HepG2 (cell line): Measurements from ENCODE around the gene TUBG1. TPM values are rescaled to one million over a fixed set of nuclear protein-coding genes. Genes with fewer than 3 reads are reported as not detected.

Source experiments
- ARHGAP35 ChIP-seq: sonication (generic); formaldehyde crosslinking; IDR thresholded peaks from 2 replicates; pipeline ENCODE4 v1.9.0; 2022; ENCODE audit warnings: mild to moderate bottlenecking, inconsistent platforms, moderate library complexity, missing genetic modification reagents, borderline replicate concordance
- BCL6 ChIP-seq: IDR thresholded peaks from 2 replicates; pipeline ENCODE4 v1.6.1; 2016; ENCODE audit warnings: missing genetic modification reagents, missing compliant biosample characterization
- BORCS8-MEF2B ChIP-seq: sonication (generic); formaldehyde crosslinking; IDR thresholded peaks from 2 replicates; pipeline ENCODE4 v1.8.0; 2022; ENCODE audit warnings: mild to moderate bottlenecking, missing genetic modification reagents
- EED ChIP-seq: sonication (generic); formaldehyde crosslinking; IDR thresholded peaks from 2 replicates; pipeline ENCODE4 v1.5.0; 2020; ENCODE audit warnings: mild to moderate bottlenecking, missing genetic modification reagents
- EHMT2 ChIP-seq: fragments of 200-600 bp; sonication (generic); IDR thresholded peaks from 2 replicates; pipeline ENCODE4 v1.7.0; 2017; ENCODE audit warnings: antibody characterized with exemption, low read depth, low read length, borderline replicate concordance
- HMGA1 ChIP-seq: sonication (generic); formaldehyde crosslinking; conservative IDR thresholded peaks from 2 replicates; pipeline ENCODE4 v1.4.0; 2020; ENCODE audit warnings: missing genetic modification reagents
- MEIS2 ChIP-seq: sonication (generic); formaldehyde crosslinking; IDR thresholded peaks from 2 replicates; pipeline ENCODE4 v1.9.0; 2021; ENCODE audit warnings: mild to moderate bottlenecking, missing genetic modification reagents
- NR2F1 ChIP-seq, 2 experiments: fragments of 450-650 bp in 1 of 2; formaldehyde crosslinking in 1 of 2; IDR thresholded peaks; 2 replicates each; pipeline versions ENCODE4 v1.5.0 to v1.6.1; 2016 to 2020; ENCODE audit warnings: mild to moderate bottlenecking in 1 of 2, missing compliant biosample characterization in 1 of 2, missing genetic modification reagents in 1 of 2, moderate library complexity in 1 of 2
- RXRB ChIP-seq: IDR thresholded peaks from 2 replicates; pipeline ENCODE4 v1.6.1; 2016; ENCODE audit warnings: borderline replicate concordance, missing genetic modification reagents, missing compliant biosample characterization
- ZFAT ChIP-seq: sonication (generic); formaldehyde crosslinking; conservative IDR thresholded peaks from 2 replicates; pipeline ENCODE4 v1.8.1; 2023; ENCODE audit warnings: missing genetic modification reagents, inconsistent platforms
- ZFP41 ChIP-seq: sonication (generic); formaldehyde crosslinking; IDR thresholded peaks from 2 replicates; pipeline ENCODE4 v1.4.0; 2020; ENCODE audit warnings: mild to moderate bottlenecking, missing genetic modification reagents, borderline replicate concordance
- ZNF138 ChIP-seq: sonication (generic); formaldehyde crosslinking; IDR thresholded peaks from 2 replicates; pipeline ENCODE4 v1.5.0; 2020; ENCODE audit warnings: mild to moderate bottlenecking, low read depth, missing genetic modification reagents
- ZNF205 ChIP-seq: IDR thresholded peaks from 2 replicates; pipeline ENCODE4 v1.6.1; 2018; ENCODE audit warnings: missing biosample characterization, missing genetic modification reagents
- ZNF224 ChIP-seq: sonication (generic); formaldehyde crosslinking; IDR thresholded peaks from 2 replicates; pipeline ENCODE4 v1.5.0; 2020; ENCODE audit warnings: mild to moderate bottlenecking, missing genetic modification reagents
- ZNF234 ChIP-seq: sonication (generic); formaldehyde crosslinking; conservative IDR thresholded peaks from 2 replicates; pipeline ENCODE4 v1.5.1; 2020; ENCODE audit warnings: mild to moderate bottlenecking, missing genetic modification reagents
- ZNF543 ChIP-seq: sonication (generic); formaldehyde crosslinking; IDR thresholded peaks from 2 replicates; pipeline ENCODE4 v1.4.0; 2020; ENCODE audit warnings: mild to moderate bottlenecking, missing genetic modification reagents
- ZNF558 ChIP-seq: sonication (generic); formaldehyde crosslinking; IDR thresholded peaks from 2 replicates; pipeline ENCODE4 v1.9.0; 2022; ENCODE audit warnings: mild to moderate bottlenecking, missing genetic modification reagents, borderline replicate concordance
- ZNF790 ChIP-seq: sonication (generic); formaldehyde crosslinking; IDR thresholded peaks from 2 replicates; pipeline ENCODE4 v1.8.0; 2022; ENCODE audit warnings: missing genetic modification reagents, mild to moderate bottlenecking, borderline replicate concordance
- ZZZ3 ChIP-seq: sonication (generic); formaldehyde crosslinking; IDR thresholded peaks from 2 replicates; pipeline ENCODE4 v1.4.0; 2020; ENCODE audit warnings: missing genetic modification reagents, mild to moderate bottlenecking, borderline replicate concordance
- polyA plus RNA-seq, 8 experiments: library from polyadenylated mRNA; depleted of rRNA in 3 of 8; stranded (reverse) in 7 of 8; unstranded in 1 of 8; fragments of >200 nt; fragmentation: Illumina TruSeq in 4 of 8; extraction: Trizol in 4 of 8; gene quantifications; 2 replicates each; pipeline versions ENCODE4 v1.2.1 to v1.2.3, GENCODE V29; 2011 to 2016; ENCODE audit warnings: low read depth in 4 of 8, missing spikeins in 1 of 8, mixed read lengths in 1 of 8; ENCODE audit not compliant: insufficient read depth in 1 of 8
- total RNA-seq, 5 experiments: library from RNA; depleted of rRNA; stranded (reverse); fragments of >200 nt; fragmentation: Illumina TruSeq; extraction: Trizol; gene quantifications; 2 replicates each; pipeline ENCODE4 v1.2.3, GENCODE V29; 2016; ENCODE audit warnings: low read depth in 1 of 5
- TF ChIP-seq, protein P1 (sequence below): sonication (generic); formaldehyde crosslinking; IDR thresholded peaks from 2 replicates; pipeline ENCODE4 v1.5.1; 2020; ENCODE audit warnings: mild to moderate bottlenecking, missing genetic modification reagents, moderate library complexity
- TF ChIP-seq, protein P2 (sequence below), 2 experiments: IDR thresholded peaks; 2 replicates each; pipeline ENCODE4 v1.6.1; 2011 to 2012; ENCODE audit warnings: low read length in 2 of 2, borderline replicate concordance in 1 of 2, low read depth in 1 of 2, mild to moderate bottlenecking in 1 of 2, moderate library complexity in 1 of 2
- TF ChIP-seq, protein P3 (sequence below): sonication (generic); formaldehyde crosslinking; IDR thresholded peaks from 2 replicates; pipeline ENCODE4 v1.5.0; 2020; ENCODE audit warnings: missing genetic modification reagents, mild to moderate bottlenecking, borderline replicate concordance
- TF ChIP-seq, protein P4 (sequence below): IDR thresholded peaks from 2 replicates; pipeline ENCODE4 v1.6.1; 2016; ENCODE audit warnings: mild to moderate bottlenecking

Gene TUBG1
- total and polyA plus RNA-seq, 2 of the 13 experiments (the other 11 are each of a cell fraction or from before 2014, with no cell fraction given), result 74.1 to 137 TPM

DNA sequence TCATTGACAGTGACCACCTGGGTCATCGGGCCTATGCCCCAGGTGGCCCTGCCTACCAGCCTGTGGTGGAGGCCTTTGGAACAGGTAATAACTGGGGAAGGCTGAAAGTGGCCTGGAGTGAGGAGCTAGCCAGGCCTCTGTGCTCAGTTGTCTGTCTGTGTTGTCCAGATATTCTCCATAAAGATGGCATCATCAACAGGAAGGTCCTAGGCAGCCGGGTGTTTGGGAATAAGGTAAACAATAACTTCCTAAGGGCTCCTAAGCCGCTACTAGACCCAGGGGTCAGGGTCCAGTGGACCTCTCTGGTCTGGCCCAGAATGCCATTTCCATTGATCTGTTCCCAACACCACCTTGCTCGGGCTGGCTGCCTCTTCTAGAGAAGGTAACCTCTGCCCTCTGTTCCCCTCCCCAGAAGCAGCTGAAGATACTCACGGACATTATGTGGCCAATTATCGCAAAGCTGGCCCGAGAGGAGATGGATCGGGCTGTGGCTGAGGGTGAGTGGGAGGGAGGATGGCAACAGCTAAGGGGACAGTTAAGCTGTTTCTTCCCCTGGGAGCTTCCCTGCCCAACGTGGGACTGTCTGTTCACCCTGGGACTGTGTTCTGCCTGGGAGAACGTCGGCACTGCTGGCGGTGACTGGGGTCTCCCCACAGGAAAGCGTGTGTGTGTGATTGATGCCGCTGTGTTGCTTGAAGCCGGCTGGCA is 44.5 kb upstream of the TUBG1 start (continued):
- TF ChIP-seq ZNF790 (CRISPR knock-in tag), result no peak; the same call in 1 of the 2 replicates
- no peak for TF ChIP-seq ZZZ3
- TF ChIP-seq ZNF138, result no peak
- no peak; the same call in 1 of the 2 replicates for TF ChIP-seq BORCS8-MEF2B (CRISPR knock-in tag)
- TF ChIP-seq ZNF558 (CRISPR knock-in tag), result no peak
- TF ChIP-seq, protein P1, sequence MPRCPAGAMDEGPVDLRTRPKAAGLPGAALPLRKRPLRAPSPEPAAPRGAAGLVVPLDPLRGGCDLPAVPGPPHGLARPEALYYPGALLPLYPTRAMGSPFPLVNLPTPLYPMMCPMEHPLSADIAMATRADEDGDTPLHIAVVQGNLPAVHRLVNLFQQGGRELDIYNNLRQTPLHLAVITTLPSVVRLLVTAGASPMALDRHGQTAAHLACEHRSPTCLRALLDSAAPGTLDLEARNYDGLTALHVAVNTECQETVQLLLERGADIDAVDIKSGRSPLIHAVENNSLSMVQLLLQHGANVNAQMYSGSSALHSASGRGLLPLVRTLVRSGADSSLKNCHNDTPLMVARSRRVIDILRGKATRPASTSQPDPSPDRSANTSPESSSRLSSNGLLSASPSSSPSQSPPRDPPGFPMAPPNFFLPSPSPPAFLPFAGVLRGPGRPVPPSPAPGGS, result no peak
- no peak for TF ChIP-seq EED
- no peak for TF ChIP-seq ZFAT (CRISPR knock-in tag)
- no peak for TF ChIP-seq ZNF234
- peak; percentile 73 for TF ChIP-seq ZNF205
- TF ChIP-seq ZNF543, result no peak
- TF ChIP-seq ZNF224 (CRISPR knock-in tag), result no peak
- TF ChIP-seq, protein P2, sequence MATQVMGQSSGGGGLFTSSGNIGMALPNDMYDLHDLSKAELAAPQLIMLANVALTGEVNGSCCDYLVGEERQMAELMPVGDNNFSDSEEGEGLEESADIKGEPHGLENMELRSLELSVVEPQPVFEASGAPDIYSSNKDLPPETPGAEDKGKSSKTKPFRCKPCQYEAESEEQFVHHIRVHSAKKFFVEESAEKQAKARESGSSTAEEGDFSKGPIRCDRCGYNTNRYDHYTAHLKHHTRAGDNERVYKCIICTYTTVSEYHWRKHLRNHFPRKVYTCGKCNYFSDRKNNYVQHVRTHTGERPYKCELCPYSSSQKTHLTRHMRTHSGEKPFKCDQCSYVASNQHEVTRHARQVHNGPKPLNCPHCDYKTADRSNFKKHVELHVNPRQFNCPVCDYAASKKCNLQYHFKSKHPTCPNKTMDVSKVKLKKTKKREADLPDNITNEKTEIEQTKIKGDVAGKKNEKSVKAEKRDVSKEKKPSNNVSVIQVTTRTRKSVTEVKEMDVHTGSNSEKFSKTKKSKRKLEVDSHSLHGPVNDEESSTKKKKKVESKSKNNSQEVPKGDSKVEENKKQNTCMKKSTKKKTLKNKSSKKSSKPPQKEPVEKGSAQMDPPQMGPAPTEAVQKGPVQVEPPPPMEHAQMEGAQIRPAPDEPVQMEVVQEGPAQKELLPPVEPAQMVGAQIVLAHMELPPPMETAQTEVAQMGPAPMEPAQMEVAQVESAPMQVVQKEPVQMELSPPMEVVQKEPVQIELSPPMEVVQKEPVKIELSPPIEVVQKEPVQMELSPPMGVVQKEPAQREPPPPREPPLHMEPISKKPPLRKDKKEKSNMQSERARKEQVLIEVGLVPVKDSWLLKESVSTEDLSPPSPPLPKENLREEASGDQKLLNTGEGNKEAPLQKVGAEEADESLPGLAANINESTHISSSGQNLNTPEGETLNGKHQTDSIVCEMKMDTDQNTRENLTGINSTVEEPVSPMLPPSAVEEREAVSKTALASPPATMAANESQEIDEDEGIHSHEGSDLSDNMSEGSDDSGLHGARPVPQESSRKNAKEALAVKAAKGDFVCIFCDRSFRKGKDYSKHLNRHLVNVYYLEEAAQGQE (IDR thresholded peaks at IDR 0.05; ENCODE audit: borderline replicate concordance in 1 of 2, low read depth in 1 of 2, low read length in 2 of 2), result peak in 1 of 2 experiments; percentile 60; a peak in 1 of 4 replicates
- TF ChIP-seq ARHGAP35 (CRISPR knock-in tag), result no peak
- TF ChIP-seq, protein P3, sequence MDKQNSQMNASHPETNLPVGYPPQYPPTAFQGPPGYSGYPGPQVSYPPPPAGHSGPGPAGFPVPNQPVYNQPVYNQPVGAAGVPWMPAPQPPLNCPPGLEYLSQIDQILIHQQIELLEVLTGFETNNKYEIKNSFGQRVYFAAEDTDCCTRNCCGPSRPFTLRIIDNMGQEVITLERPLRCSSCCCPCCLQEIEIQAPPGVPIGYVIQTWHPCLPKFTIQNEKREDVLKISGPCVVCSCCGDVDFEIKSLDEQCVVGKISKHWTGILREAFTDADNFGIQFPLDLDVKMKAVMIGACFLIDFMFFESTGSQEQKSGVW (CRISPR knock-in tag), result no peak
- TF ChIP-seq MEIS2 (CRISPR knock-in tag), result peak; percentile 56; the same call in 1 of the 2 replicates
- TF ChIP-seq, protein P4, sequence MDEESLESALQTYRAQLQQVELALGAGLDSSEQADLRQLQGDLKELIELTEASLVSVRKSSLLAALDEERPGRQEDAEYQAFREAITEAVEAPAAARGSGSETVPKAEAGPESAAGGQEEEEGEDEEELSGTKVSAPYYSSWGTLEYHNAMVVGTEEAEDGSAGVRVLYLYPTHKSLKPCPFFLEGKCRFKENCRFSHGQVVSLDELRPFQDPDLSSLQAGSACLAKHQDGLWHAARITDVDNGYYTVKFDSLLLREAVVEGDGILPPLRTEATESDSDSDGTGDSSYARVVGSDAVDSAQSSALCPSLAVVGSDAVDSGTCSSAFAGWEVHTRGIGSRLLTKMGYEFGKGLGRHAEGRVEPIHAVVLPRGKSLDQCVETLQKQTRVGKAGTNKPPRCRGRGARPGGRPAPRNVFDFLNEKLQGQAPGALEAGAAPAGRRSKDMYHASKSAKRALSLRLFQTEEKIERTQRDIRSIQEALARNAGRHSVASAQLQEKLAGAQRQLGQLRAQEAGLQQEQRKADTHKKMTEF (CRISPR knock-in tag), result peak; percentile 84
- TF ChIP-seq RXRB, result peak; percentile 85
- peak; percentile 92 to 95 for TF ChIP-seq NR2F1 (CRISPR knock-in tag; IDR thresholded peaks at IDR 0.05)
- TF ChIP-seq HMGA1 (CRISPR knock-in tag), result no peak
- peak; percentile 58; the same call in 1 of the 2 replicates for TF ChIP-seq BCL6 (CRISPR knock-in tag)
- TF ChIP-seq ZFP41 (CRISPR knock-in tag), result peak; percentile 64; the same call in 1 of the 2 replicates
- no peak for TF ChIP-seq EHMT2
